GM21526 (cell line): ENCODE results near the gene RAB11FIP4.

ENCODE experiments used
- ATAC-seq: cut with Tn5 transposase; IDR thresholded peaks from one replicate; pipeline ENCODE4 v1.9.1; 2021; ENCODE audit warnings: moderate library complexity; ENCODE audit not compliant: unreplicated experiment, low FRiP score

Gene RAB11FIP4

DNA sequence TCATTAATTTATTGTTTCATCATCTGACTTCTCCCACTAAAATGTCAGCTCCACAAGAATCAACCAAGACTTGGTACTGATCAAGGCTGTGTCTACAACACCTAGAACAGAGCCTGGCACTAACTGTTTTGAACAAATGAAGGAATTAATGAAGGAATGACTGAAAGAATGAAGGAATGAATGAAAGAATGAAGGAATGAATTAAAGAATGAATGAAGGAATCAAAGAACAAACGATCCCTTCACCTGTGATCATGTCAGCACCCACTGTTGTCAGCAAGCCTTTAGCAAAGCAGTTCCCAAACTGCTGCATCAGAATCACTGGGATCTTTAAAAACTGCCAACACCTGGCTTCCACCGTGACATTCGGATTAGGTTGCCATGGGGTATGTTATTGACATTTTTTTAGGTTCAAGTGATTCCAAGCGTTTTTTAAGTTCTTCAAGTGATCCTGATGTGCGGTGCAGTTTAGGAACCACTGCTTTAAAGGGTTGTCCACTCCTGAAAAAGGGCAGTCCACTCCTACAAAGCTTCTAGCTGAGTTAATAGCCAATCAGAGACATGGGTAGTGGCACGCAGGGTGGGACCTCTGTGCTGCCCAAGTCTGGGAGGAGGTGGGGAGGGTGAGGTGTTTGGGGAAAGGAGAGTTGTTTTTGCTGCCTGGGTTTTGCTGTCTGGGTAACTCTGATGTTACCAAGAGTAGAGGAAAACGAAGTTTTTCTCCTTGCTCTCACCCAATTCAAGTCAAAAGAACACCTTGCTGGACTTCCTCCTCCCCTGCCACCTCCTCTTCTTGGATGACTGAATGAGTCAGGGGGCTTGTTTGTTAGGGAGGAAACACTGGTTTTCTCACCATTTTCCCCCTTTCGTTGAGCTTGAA lies 89.7 kb downstream of the RAB11FIP4 start:
- ATAC-seq: no peak

DNA sequence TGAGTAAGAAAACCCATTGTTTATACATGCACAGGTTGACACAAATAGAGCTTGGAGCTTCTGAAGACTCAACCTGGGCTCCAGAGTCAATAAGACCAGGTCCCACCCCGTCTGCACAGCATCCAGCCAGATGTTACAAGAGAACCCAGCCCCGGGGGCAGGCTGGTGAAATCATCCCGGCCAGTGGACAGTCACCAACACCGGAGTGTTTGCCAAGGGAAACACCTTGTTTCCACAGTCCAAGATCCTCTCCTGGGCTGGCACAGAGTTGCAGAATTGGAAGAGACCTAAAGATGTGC lies 90.3 kb downstream of the RAB11FIP4 start:
- no peak for ATAC-seq

DNA sequence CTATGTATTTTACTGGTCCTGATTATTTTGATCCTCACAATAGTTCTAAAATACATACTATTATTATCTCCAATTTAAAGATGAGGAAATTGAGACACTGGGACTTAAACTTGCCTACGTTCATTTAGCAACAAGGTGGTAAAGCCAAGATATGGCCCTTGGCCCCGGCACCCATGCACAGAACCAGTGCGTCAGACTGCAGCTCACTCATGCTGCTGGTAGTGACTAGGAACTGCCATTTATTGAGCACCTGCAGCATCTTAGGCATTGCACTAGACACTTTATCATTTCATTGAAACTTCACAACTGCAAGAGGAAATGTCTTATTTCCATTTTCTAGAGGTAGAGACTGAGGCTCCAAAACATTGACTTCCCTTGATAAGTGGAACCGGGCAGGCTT lies 93.3 kb downstream of the RAB11FIP4 start:
- no peak for ATAC-seq

- ATAC-seq: no peak
These were observed 95.0 kb downstream of the RAB11FIP4 start for GRCh38 chr17:31486351-31487062.

GRCh38 chr17:31487063-31487647 lies 95.7 kb downstream of the RAB11FIP4 start:
- ATAC-seq: no peak

DNA sequence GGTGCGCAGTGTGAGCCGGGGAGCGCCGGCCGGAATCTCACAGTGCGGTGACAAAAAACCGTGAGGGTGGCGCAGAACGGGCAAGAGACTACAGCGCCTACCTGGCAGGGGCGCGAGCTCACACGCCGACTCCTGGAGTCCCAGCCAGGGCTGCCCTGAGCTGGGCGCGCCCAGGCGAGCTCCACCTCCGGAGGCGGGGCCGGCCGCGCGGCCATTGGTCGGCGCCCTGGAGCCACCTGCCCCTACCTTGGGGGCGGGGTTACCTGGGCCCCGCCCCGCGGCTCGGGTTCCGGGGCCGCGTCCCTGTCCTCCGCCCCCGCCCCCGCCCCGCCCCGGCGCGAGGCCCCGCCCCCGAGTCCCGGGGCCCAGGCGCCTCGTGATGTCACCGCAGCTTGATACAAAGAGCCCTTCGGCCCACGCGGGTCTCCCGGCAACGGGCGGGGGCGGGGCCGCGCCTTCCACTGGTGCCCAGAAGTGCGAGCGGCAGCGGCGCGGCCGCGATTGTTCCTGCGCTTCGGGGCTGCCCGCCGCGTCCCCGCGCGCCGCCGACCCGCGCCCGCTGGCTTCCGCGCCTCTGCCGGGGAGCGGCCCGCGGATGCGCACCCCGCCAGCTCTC lies 96.3 kb downstream of the RAB11FIP4 start:
- peak; percentile 55 for ATAC-seq

DNA sequence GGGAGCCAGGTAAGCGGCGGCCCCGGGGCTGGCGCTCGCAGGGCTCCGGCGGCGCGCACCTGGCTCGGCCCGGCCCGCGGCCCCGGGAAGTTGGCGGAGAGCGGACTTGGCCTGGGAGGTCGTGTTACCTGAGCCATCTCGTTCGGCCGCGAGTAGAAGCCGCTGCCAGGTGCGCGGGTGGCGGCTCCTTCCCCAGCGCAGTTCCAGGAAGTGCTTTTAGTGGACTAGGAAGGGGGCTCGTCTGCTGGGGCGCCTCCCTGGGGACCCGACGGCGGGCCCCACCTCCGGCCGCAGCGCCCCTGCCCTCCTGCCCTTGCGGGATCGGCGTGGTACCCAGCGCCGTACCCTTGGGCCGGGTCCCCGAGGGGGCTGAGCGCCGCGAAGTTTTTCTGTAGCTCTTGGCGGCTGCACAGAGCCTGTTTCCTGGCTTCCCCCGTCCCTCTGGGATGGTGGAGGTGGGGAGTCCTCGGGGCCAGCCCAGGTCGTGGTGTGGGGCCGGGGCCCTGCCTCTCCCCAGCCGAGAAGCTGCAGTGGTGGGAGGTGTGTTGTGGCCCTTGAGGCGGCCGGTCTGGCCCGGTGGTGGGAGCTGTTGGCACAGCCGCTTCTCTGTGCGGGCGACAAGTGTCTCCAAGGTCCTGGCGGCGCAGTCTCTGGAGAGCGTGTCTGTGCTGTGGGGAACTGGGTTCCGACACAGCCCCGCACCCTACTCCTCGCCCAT lies 96.9 kb downstream of the RAB11FIP4 start:
- ATAC-seq: peak; percentile 16

DNA sequence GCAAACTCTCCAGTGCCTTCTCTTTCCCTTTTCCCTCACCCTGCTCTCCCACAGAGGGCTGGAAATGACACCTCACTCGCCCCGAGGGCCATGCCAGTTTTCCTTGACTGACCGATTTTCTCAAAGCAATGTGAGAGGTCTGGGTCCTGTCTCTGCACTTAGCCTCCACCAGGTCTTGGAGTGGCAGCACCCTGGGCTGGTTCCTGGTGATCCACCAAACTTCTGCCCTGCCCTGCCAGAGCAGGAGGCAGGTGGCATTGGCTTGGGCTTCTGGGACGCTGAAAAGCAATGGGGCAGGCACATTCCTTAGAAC lies 97.5 kb downstream of the RAB11FIP4 start:
- no peak for ATAC-seq

DNA sequence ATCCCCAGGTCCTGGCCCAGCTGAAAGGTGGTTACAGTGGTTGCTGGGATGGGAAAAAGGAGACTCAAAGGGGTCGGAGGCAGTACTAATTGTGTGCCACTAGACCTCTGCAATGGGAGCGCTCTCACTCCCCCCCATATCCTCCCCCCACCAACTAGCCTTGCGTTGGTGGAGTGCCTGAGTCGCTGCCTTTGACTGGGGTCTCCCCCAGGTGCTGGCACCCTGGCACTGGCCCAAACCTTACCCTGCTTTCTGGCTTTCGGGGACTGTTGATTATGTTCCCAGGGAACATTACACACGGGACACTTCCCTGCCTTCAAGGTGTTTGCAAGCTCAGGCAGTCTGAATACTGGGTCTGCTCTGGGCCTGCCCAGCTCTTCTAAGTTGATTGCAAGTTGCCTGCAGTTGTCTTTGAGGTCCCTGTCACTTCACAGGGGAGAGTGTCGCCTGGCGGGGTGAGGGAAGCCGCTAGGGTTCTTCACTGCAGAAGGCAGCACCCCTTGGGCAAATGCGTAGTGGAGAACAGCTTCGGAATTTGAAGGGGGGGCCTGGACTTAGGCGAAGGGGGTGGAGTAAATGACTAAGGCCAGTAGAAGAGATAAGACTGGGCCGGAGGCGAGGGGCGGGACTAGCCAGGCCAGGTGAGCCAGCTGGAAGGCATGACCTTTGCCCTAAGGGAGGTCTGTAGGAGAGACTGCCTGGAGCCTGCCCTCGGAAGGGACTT lies 98.0 kb downstream of the RAB11FIP4 start:
- ATAC-seq: no peak

DNA sequence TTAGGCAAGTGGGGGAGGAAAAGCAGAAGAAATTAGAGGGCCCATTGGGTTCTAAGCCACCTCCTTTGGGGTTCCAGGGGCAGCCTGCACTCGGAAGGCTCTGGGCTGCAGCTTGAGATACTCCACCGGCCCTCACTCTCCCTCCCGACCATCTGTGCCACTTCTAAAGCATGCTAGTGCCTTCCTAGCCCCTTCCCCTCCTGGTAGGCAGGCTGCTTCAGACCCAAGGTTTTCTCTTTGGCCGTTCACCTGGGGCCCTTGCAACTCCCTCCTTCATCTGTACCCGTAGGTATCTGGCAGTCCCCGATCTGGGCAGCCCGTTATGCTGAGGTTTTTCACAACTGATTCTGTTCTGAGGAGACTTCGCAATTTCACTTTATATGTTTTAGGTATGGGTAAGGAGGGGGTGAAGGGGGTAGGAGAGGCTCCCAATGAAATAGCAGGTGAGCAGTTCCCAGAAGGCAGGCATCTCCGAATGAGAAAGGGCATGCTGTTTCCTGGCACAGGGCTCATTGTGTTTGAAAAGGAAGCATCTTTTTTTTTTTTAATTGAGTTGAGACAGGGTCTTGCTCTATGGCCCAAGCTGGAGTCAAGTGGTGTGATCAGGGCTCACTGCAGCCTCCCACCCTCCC lies 98.7 kb downstream of the RAB11FIP4 start:
- ATAC-seq: no peak

DNA sequence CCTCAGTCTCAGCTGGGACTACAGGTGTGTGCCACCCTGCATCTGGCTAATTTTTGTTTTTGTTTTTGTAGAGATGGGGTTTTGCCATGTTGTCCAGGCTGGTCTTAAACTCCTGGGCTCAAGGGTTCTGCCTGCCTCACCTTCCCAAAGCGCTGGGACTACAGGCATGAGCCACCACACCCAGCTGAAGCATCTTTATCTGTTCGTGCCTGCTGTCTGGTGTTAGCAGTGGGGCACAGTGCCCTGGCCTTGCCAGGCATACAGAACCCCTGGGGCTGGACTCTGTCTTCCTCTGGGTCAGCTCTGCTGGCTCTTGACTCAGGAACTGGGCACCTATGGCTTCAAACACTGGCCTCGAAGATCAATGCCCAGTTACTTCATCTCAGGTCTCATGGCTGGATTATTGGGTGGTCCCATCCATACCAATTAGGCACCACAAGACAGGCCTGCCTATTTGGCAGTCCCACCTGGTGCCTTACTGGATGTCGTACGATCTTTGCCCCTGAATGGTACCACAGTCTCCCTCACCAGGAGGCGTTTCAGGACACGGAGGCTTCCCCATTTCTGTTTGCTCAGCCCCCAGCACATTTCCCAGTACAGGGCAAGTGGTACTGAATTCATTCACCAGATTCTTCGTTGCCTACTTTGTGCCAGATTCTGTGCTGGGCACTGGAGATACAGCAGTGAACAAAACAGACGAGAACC lies 99.3 kb downstream of the RAB11FIP4 start:
- no peak for ATAC-seq

- ATAC-seq: no peak
These were observed 100.1 kb downstream of the RAB11FIP4 start for GRCh38 chr17:31491376-31492131.

DNA sequence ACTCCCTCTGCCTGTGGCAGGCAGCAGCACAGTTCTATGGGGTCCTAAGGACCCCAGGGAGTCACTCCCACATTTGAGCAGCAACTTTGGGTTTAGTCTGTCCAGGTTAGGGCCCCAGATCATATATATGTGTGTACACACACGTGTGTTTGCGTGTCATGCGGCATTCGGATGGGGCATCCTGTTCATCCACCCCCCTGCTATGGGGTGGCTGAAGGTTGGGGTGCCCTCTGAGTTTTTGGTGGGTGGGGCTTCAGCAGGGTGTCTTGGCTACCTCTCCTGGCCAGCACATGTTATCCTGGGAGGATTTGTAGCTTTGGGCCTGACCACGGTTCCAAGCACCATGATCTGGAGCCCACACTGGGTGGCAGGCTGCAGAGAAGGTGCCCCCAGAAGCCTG lies 100.7 kb downstream of the RAB11FIP4 start:
- ATAC-seq: no peak

DNA sequence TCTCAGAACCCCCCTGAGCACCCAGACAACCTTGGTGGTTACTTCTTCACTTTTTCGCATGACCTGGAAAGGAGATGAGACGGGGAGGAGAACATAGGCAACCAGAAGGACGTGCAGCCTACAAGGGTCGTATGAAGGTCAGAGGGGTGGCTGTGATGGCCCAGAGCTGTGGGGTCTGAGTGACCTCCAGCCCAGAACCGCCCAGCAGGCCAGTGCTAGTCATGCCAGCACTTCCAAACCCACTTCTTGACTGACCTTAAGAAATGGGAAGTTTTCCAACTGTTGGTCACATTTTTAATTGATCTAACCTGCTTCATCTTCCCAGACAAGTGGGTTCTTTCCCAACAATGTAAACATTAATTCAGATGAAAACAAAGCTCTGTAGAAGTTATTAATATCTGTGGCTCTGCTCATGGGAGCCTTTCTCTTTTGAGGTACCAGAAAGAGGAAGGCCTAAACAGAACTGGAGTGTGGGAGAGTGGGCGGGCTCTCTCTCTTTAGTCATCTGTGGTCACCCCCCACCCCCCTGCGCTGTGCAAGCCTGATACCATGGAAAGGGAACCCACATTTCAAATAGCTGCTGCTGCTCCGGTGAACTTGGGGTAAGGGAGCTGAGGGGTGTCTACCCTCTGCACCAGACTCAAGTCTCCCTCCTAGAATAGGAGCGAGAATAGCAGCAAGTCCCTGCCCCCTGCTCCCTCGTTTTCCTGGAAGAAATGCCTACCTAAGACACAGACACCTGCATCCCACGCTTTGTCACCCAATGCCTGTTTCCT lies 101.6 kb downstream of the RAB11FIP4 start:
- no peak for ATAC-seq

DNA sequence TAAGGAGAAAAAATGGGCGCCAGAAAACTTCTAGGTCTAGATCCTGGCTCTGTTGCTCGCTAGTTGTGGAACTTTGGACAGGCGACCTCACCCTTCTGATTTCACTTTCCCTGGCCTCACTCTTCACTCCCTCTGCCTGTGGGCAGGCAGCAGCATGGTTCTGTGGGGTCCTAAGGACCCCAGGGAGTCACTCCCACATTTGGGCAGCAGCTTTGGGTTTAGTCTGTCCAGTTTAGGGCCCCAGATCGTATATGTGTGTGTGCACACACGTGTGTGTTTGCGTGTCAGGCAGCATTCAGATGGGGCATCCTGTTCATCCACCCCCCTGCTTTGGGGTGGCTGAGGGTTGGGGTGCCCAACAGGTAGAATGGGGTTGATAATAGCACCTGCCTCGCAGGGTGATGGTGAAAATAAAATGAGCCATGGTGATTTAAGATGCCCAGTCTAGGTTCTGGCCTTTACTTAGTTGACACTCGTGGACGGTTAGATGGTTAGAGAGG lies 102.2 kb downstream of the RAB11FIP4 start:
- no peak for ATAC-seq

GRCh38 chr17:31494259-31495021 lies 103.0 kb downstream of the RAB11FIP4 start:
- peak; percentile 37 for ATAC-seq
